GM23338 (cell line): ENCODE data around the gene THSD4. TPM values are rescaled to one million over a fixed set of nuclear protein-coding genes. Genes with fewer than 3 reads are reported as not detected.

ENCODE experiments used
- ATAC-seq: fragments of 200-7000 bp; cut with Tn5 transposase; 3 replicates; pipeline ENCODE4 v1.9.1; 2020
- DNase-seq: peaks from one replicate; pipeline ENCODE4 v3.0.0-alpha.2; 2015; ENCODE audit warnings: low spot score
- H2AFZ ChIP-seq: fragments of 200-600 bp; sonication (generic); 2 replicates; pipeline ENCODE4 v1.8.0; 2016; ENCODE audit warnings: antibody characterized with exemption, mild to moderate bottlenecking, moderate library complexity
- H3F3A ChIP-seq: fragments of 200-600 bp; sonication (generic); replicated peaks from 2 replicates; pipeline ENCODE4 v1.8.0; 2017; ENCODE audit warnings: antibody characterized with exemption, mixed run types, low read depth
- H3K27ac ChIP-seq: fragments of 200-600 bp; sonication (generic); 2 replicates; pipeline ENCODE4 v1.6.1; 2016; ENCODE audit warnings: low read depth
- H3K27me3 ChIP-seq: fragments of 200-600 bp; sonication (generic); 2 replicates; pipeline ENCODE4 v1.8.0; 2016; ENCODE audit warnings: mild to moderate bottlenecking, mixed run types, moderate library complexity; ENCODE audit not compliant: insufficient read depth
- H3K36me3 ChIP-seq: fragments of 200-600 bp; sonication (generic); 2 replicates; pipeline ENCODE4 v1.8.0; 2016; ENCODE audit warnings: mild to moderate bottlenecking; ENCODE audit not compliant: insufficient read depth
- H3K4me1 ChIP-seq: fragments of 200-600 bp; sonication (generic); 2 replicates; pipeline ENCODE4 v1.8.0; 2016; ENCODE audit warnings: mild to moderate bottlenecking, moderate library complexity; ENCODE audit not compliant: insufficient read depth
- H3K4me2 ChIP-seq: fragments of 200-600 bp; sonication (generic); 2 replicates; pipeline ENCODE4 v1.7.1; 2017; ENCODE audit warnings: mixed run types
- H3K4me3 ChIP-seq: fragments of 200-600 bp; sonication (generic); 2 replicates; pipeline ENCODE4 v1.6.1; 2016; ENCODE audit warnings: mixed run types
- H3K79me2 ChIP-seq: fragments of 200-600 bp; sonication (generic); replicated peaks from 2 replicates; pipeline ENCODE4 v1.8.0; 2017; ENCODE audit warnings: mild to moderate bottlenecking; ENCODE audit not compliant: insufficient read depth
- H3K9me2 ChIP-seq: fragments of 200-600 bp; sonication (generic); 2 replicates; pipeline ENCODE4 v1.8.0; 2017; ENCODE audit not compliant: insufficient read depth
- H4K20me1 ChIP-seq: fragments of 200-600 bp; sonication (generic); replicated peaks from 2 replicates; pipeline ENCODE4 v1.8.0; 2017; ENCODE audit warnings: mild to moderate bottlenecking; ENCODE audit not compliant: insufficient read depth
- H3K27ac Mint-ChIP-seq: 2 replicates; pipeline ENCODE4 v1.8.0; 2020; ENCODE audit warnings: inconsistent platforms, mild to moderate bottlenecking, moderate library complexity, mixed read lengths
- H3K27me3 Mint-ChIP-seq: 3 replicates; pipeline ENCODE4 v1.8.0; 2022; ENCODE audit warnings: low read depth, mild to moderate bottlenecking, moderate library complexity, mixed read lengths, inconsistent platforms; ENCODE audit not compliant: insufficient read depth, poor library complexity
- H3K36me3 Mint-ChIP-seq: 3 replicates; pipeline ENCODE4 v1.8.0; 2021; ENCODE audit warnings: low read depth, mild to moderate bottlenecking, inconsistent platforms, moderate library complexity, mixed read lengths
- H3K4me1 Mint-ChIP-seq: 3 replicates; pipeline ENCODE4 v1.8.0; 2020; ENCODE audit warnings: mild to moderate bottlenecking, inconsistent platforms, mixed read lengths
- H3K4me3 Mint-ChIP-seq: 3 replicates; pipeline ENCODE4 v1.8.0; 2021; ENCODE audit warnings: moderate library complexity, mild to moderate bottlenecking, inconsistent platforms, mixed read lengths
- H3K9me3 Mint-ChIP-seq: 3 replicates; pipeline ENCODE4 v1.8.0; 2020; ENCODE audit warnings: moderate library complexity, mild to moderate bottlenecking, inconsistent platforms, mixed read lengths
- CREB1 ChIP-seq: fragments of 250-450 bp; sonication (Bioruptor Pico); IDR thresholded peaks from 2 replicates; pipeline ENCODE4 v1.5.0; 2020; ENCODE audit warnings: low read depth, mild to moderate bottlenecking, moderate library complexity
- ETS1 ChIP-seq: IDR thresholded peaks from 2 replicates; pipeline ENCODE4 v1.6.1; 2016; ENCODE audit warnings: antibody characterized with exemption
- EZH2 ChIP-seq: fragments of 200-600 bp; sonication (generic); IDR thresholded peaks from one replicate; pipeline ENCODE4 v1.8.0; 2017; ENCODE audit warnings: antibody characterized with exemption, mild to moderate bottlenecking, low read depth; ENCODE audit not compliant: unreplicated experiment
- EZH2phosphoT487 ChIP-seq: fragments of 200-600 bp; sonication (generic); IDR thresholded peaks from one replicate; pipeline ENCODE4 v1.8.1; 2018; ENCODE audit warnings: antibody characterized with exemption; ENCODE audit not compliant: unreplicated experiment
- STAT1 ChIP-seq: IDR thresholded peaks from one replicate; pipeline ENCODE4 v1.6.1; 2016; ENCODE audit warnings: antibody characterized with exemption; ENCODE audit not compliant: unreplicated experiment
- ZNF114 ChIP-seq: fragments of 250-450 bp; sonication (Bioruptor Pico); IDR thresholded peaks from 2 replicates; pipeline ENCODE4 v1.5.0; 2020; ENCODE audit warnings: mild to moderate bottlenecking, moderate library complexity
- ZNF462 ChIP-seq: fragments of 250-450 bp; sonication (Bioruptor Pico); IDR thresholded peaks from 2 replicates; pipeline ENCODE4 v1.5.0; 2020; ENCODE audit warnings: mild to moderate bottlenecking, moderate library complexity
- polyA plus RNA-seq: library from polyadenylated mRNA; unstranded; fragments of >200 nt; fragmentation: Nextera tagmentation; extraction: Ambion mirVana; gene quantifications from 2 replicates; pipeline ENCODE4 v1.2.1, GENCODE V29; 2016
- total RNA-seq: library from RNA; depleted of rRNA; stranded (reverse); fragments of >200 nt; shearing (Covaris generic); gene quantifications from 2 replicates; pipeline ENCODE4 v1.2.3, GENCODE V29; 2014

Gene THSD4
- total and polyA plus RNA-seq, 2 experiments from 2014 or later: 2.0 to 7.4 TPM

DNA sequence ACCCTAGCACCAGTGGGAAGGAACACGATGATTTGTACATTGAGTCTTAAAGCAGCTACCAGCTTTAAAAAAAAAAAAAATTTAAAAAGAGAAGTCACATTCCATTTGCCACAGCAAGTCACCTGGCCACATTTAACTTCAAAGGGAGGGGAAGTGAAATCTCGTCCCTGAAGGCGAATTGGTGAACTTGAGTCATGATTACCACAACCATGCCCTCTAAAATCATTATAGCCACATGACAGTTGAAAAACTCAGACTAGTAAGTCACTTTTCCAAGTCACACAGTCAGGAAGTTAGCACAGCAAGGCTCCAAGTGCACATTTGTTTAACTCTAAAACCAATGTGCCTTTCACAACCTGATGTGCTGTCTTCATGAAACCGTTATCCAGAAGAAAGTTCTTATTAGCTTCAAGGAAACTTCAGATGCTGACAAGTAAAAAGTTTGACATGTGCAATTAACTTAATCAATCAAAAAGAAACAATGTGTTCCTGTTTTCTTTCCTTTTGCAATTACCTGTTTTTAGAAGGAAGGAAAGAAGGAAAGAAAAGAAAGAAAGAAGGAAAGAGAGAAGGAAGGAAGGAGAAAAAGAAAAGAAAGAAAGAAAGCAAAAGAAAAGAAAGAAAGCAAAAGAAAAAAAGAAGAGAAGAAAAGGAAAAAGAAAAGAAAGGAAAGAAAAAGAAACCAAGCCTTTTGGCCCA, 8.3 kb upstream of the THSD4 start (continued):
- TF ChIP-seq ETS1 (no peak), EZH2 (no peak)

DNA sequence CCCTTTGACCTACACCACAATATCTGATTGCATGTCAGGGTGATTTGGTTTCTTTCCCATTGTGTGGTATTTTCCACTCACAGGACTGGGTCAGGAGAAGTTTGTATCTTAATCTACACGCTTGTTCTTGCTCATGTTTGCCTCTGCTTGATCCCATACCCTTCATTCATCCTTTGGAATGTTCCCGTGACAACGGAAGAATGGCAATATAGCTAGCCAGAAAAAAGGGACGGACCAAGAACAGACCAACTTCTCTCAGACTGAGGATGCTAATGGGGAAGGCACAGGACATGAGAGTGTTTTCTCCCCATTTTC, 7.8 kb upstream of the THSD4 start:
- no peaks in the 10 kb centered on the region for H3K36me3 Mint-ChIP-seq
- no peaks in the 10 kb centered on the region for H3K9me3 Mint-ChIP-seq
- H3K4me1 Mint-ChIP-seq: peaks cover 25% of the 10 kb centered on the region
- Histone ChIP-seq H3K4me2 (no peak overlapping the region), H3K36me3 (no peaks in the 10 kb centered on the region), H4K20me1 (no peaks in the 10 kb centered on the region), H3F3A (no peaks in the 10 kb centered on the region), H3K4me3 (no peak overlapping the region), H3K27me3 (no peaks in the 10 kb centered on the region), H3K27ac (no peak overlapping the region), H3K79me2 (no peaks in the 10 kb centered on the region), H2AFZ (no peak overlapping the region), H3K9me2 (no peaks in the 10 kb centered on the region), H3K4me1 (peaks cover 11% of the 10 kb centered on the region)
- no peak overlapping the region for H3K4me3 Mint-ChIP-seq
- peaks cover 5% of the 10 kb centered on the region for H3K27me3 Mint-ChIP-seq
- TF ChIP-seq CREB1 (CRISPR knock-in tag): no peak
- TF ChIP-seq STAT1: no peak
- TF ChIP-seq EZH2: no peak
- TF ChIP-seq EZH2phosphoT487: no peak
- no peak for TF ChIP-seq ZNF462 (CRISPR knock-in tag)
- no peak for TF ChIP-seq ZNF114 (CRISPR knock-in tag)
- ATAC-seq (no peak), DNase-seq (no peak)
- no peak overlapping the region for H3K27ac Mint-ChIP-seq
